ENCODE results near the gene SF3B1. TPM values are rescaled to one million over a fixed set of nuclear protein-coding genes. Genes with fewer than 3 reads are reported as not detected.

SF3B1 gene
- total RNA-seq, 2 donors from 2014 or later: 308 to 356 TPM

GRCh38 chr2:197414515-197414914, 20.3 kb downstream of the SF3B1 start:
- Mint-ChIP-seq H3K27ac (peak overlapping the region; percentile 10), H3K36me3 (ENCODE audit: low read depth) (peaks cover 73% of the 10 kb centered on the region), H3K9me3 (no peaks in the 10 kb centered on the region), H3K4me1 (no peaks in the 10 kb centered on the region), H3K27me3 (ENCODE audit: insufficient read depth) (no peaks in the 10 kb centered on the region), H3K4me3 (no peak overlapping the region)
- Histone ChIP-seq H3K27ac (ENCODE audit: low read depth, low read length) (no peak overlapping the region), H3K4me3 (ENCODE audit: low read length) (no peak overlapping the region), H3K9ac (ENCODE audit: extremely low read depth, low read length, poor library complexity, severe bottlenecking) (no peak overlapping the region), H3K4me1 (ENCODE audit: control insufficient read depth, insufficient read depth, low read length) (no peaks in the 10 kb centered on the region), H3K36me3 (ENCODE audit: control insufficient read depth, insufficient read depth, low read length) (peaks cover 89% of the 10 kb centered on the region), H3K9me3 (ENCODE audit: control insufficient read depth, low read length) (no peaks in the 10 kb centered on the region), H3K27me3 (ENCODE audit: control insufficient read depth, insufficient read depth, low read length, poor library complexity, severe bottlenecking) (no peaks in the 10 kb centered on the region)
- TF ChIP-seq CTCF (conservative IDR thresholded peaks at IDR 0.05): no peak
- WGBS, 2 experiments (ENCODE audit: insufficient coverage in 1 of 2, insufficient read length in 1 of 2): 88 to 91% methylated on average over 2 of the region's 2 CpGs
- no peak for DNase-seq

GRCh38 chr2:197414039-197414438, 20.8 kb downstream of the SF3B1 start:
- Histone ChIP-seq H3K36me3 (ENCODE audit: control insufficient read depth, insufficient read depth, low read length) (peaks cover 89% of the 10 kb centered on the region), H3K27me3 (ENCODE audit: control insufficient read depth, insufficient read depth, low read length, poor library complexity, severe bottlenecking) (no peaks in the 10 kb centered on the region), H3K27ac (ENCODE audit: low read depth, low read length) (no peak overlapping the region), H3K9me3 (ENCODE audit: control insufficient read depth, low read length) (no peaks in the 10 kb centered on the region), H3K9ac (ENCODE audit: extremely low read depth, low read length, poor library complexity, severe bottlenecking) (no peak overlapping the region), H3K4me3 (ENCODE audit: low read length) (no peak overlapping the region), H3K4me1 (ENCODE audit: control insufficient read depth, insufficient read depth, low read length) (no peaks in the 10 kb centered on the region)
- no peak for DNase-seq
- 98 to 100% methylated on average over 4 to 5 of the region's 5 CpGs for WGBS, 2 experiments (ENCODE audit: insufficient coverage in 1 of 2, insufficient read length in 1 of 2)
- TF ChIP-seq CTCF (conservative IDR thresholded peaks at IDR 0.05): no peak
- Mint-ChIP-seq H3K36me3 (ENCODE audit: low read depth) (peaks cover 75% of the 10 kb centered on the region), H3K27ac (peak overlapping the region; percentile 10), H3K4me3 (no peak overlapping the region), H3K4me1 (no peaks in the 10 kb centered on the region), H3K9me3 (no peaks in the 10 kb centered on the region), H3K27me3 (ENCODE audit: insufficient read depth) (no peaks in the 10 kb centered on the region)

GRCh38 chr2:197405582-197405981, 29.2 kb downstream of the SF3B1 start:
- Mint-ChIP-seq H3K4me3 (no peak overlapping the region), H3K9me3 (no peaks in the 10 kb centered on the region), H3K36me3 (ENCODE audit: low read depth) (peaks cover 82% of the 10 kb centered on the region), H3K4me1 (no peaks in the 10 kb centered on the region), H3K27me3 (ENCODE audit: insufficient read depth) (no peaks in the 10 kb centered on the region), H3K27ac (no peak overlapping the region)
- peaks cover 97% of the 10 kb centered on the region for H3K36me3 ChIP-seq (ENCODE audit: control insufficient read depth, insufficient read depth, low read length)
- 100% methylated on average over 2 of the region's 2 CpGs; no CpG with 5 or more reads in 1 of the 2 experiments for WGBS, 2 experiments (ENCODE audit: insufficient coverage in 1 of 2, insufficient read length in 1 of 2)
- no peaks in the 10 kb centered on the region for H3K9me3 ChIP-seq (ENCODE audit: control insufficient read depth, low read length)
- no peaks in the 10 kb centered on the region for H3K4me1 ChIP-seq (ENCODE audit: control insufficient read depth, insufficient read depth, low read length)
- DNase-seq: no peak
- no peak for TF ChIP-seq CTCF (conservative IDR thresholded peaks at IDR 0.05)
- H3K27ac ChIP-seq (ENCODE audit: low read depth, low read length): no peak overlapping the region
- no peak overlapping the region for H3K4me3 ChIP-seq (ENCODE audit: low read length)
- H3K27me3 ChIP-seq (ENCODE audit: control insufficient read depth, insufficient read depth, low read length, poor library complexity, severe bottlenecking): no peaks in the 10 kb centered on the region
- H3K9ac ChIP-seq (ENCODE audit: extremely low read depth, low read length, poor library complexity, severe bottlenecking): no peak overlapping the region
